Kidney epithelial cell (primary cell): Measurements from ENCODE around the gene XKR8. TPM values are rescaled to one million over a fixed set of nuclear protein-coding genes. Genes with fewer than 3 reads are reported as not detected.
"Not testable (repeated sequence)": the region's sequence is repeated elsewhere in the genome, so short reads cannot be mapped to it uniquely, and the experiment has no call there.

ENCODE experiments used
- DNase-seq: peaks from one replicate; pipeline ENCODE4 v3.0.0-alpha.2; 2010; ENCODE audit warnings: low read depth
- H3K27me3 ChIP-seq: 2 replicates; pipeline ENCODE4 v1.6.0; 2011; ENCODE audit warnings: low read length; ENCODE audit not compliant: control insufficient read depth, insufficient read depth
- H3K36me3 ChIP-seq: 2 replicates; pipeline ENCODE4 v1.5.1; 2011; ENCODE audit warnings: low read length; ENCODE audit not compliant: control insufficient read depth, insufficient read depth
- H3K4me3 ChIP-seq: 2 replicates; pipeline ENCODE4 v1.5.1; 2011; ENCODE audit warnings: low read depth, mild to moderate bottlenecking, control low read depth, low read length
- CTCF ChIP-seq: IDR thresholded peaks from 2 replicates; pipeline ENCODE4 v1.5.1; 2011; ENCODE audit warnings: mild to moderate bottlenecking, moderate library complexity, low read length, control low read depth, inconsistent platforms; ENCODE audit not compliant: insufficient read depth, poor library complexity, severe bottlenecking
- total RNA-seq: library from RNA; depleted of rRNA; stranded (reverse); fragments of >200 nt; gene quantifications from 2 replicates; pipeline ENCODE4 v1.2.3, GENCODE V29; 2015

XKR8 gene
- total RNA-seq, 1 donor from 2014 or later: 11.7 TPM

GRCh38 chr1:27999055-27999454, 39.3 kb downstream of the XKR8 start:
- Histone ChIP-seq H3K36me3 (peaks cover 3% of the 10 kb centered on the region), H3K4me3 (no peak overlapping the region)

DNA sequence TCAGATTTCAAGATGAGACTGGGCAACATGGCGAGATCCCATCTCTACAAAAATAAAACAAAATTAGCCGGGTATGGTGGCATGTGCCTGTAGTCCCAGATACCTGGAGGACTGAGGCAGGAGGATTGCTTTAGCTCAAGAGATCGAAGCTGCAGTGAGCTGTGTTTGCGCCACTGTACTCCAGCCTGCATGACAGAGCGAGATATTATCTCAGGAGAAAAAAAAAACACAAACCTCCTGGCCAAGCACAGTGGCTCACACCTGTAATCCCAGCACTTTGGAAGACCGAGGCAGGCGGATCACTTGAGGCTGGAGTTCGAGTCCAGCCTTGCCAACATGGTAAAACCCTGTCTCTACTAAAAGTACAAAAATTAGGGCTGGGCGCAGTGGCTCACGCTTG, 42.8 kb downstream of the XKR8 start:
- DNase-seq: no peak

More at GRCh38 chr1:27999055-27999454, 39.3 kb downstream of the XKR8 start:
- TF ChIP-seq CTCF: no peak
- no peak for DNase-seq
- H3K27me3 ChIP-seq: no peaks in the 10 kb centered on the region

GRCh38 chr1:28003117-28003516, 43.3 kb downstream of the XKR8 start:
- H3K27me3 ChIP-seq, H3K36me3 ChIP-seq, DNase-seq: not testable (repeated sequence)

More for the DNA sequence above, 42.8 kb downstream of the XKR8 start:
- H3K36me3 ChIP-seq: no peaks in the 10 kb centered on the region
- no peak overlapping the region for H3K4me3 ChIP-seq
- TF ChIP-seq CTCF: no peak
- H3K27me3 ChIP-seq: no peaks in the 10 kb centered on the region

DNA sequence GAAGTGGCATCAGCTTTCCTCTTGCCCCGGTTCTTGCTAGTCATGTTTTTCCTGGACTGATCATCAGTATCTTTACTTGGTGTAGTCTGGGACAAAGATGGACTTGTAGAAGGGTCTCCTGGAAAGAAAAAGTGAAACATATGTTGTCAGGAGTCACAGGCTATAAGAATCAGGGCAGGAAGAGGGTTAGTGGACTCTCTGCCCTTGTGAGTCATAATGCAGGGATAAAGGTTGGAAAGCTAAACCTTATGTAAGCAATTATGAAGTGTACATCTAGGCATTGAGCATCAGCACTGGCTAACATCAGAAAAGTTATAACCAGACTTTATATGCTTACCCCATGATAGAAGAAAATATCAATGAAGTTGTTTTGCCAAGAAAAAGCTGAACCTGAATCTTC, 51.2 kb downstream of the XKR8 start:
- DNase-seq: no peak
- Histone ChIP-seq H3K4me3 (no peak overlapping the region), H3K27me3 (no peaks in the 10 kb centered on the region), H3K36me3 (no peaks in the 10 kb centered on the region)
- TF ChIP-seq CTCF: no peak

More at GRCh38 chr1:28003117-28003516, 43.3 kb downstream of the XKR8 start:
- H3K4me3 ChIP-seq: not testable (repeated sequence)

Other genes with a start within 250 kb of the XKR8 start
- gene FAM76A, start 234.0 kb upstream of the XKR8 start, total RNA-seq: 10.7 and 13.5 TPM in 2 replicates
- 34.6 and 43.9 TPM in 2 replicates for gene STX12, start 186.8 kb upstream of the XKR8 start, total RNA-seq
- gene PPP1R8, start 129.2 kb upstream of the XKR8 start, total RNA-seq: 46.1 and 53.1 TPM in 2 replicates
- 22.6 and 23.4 TPM in 2 replicates for gene THEMIS2, start 87.4 kb upstream of the XKR8 start, total RNA-seq
- gene RPA2, start 45.4 kb upstream of the XKR8 start, total RNA-seq: 21.8 and 27.2 TPM in 2 replicates
- 20.1 and 23.3 TPM in 2 replicates for gene SMPDL3B, start 25.0 kb upstream of the XKR8 start, total RNA-seq
- 15.1 and 17.5 TPM in 2 replicates for gene EYA3, start 128.6 kb downstream of the XKR8 start, total RNA-seq
- 1.8 and 2.3 TPM in 2 replicates for gene PTAFR, start 216.7 kb downstream of the XKR8 start, total RNA-seq